GM18511 (cell line): Measurements from ENCODE around the gene DAPK2.
"Not testable (repeated sequence)": the region's sequence is repeated elsewhere in the genome, so short reads cannot be mapped to it uniquely, and the experiment has no call there.

Source experiments
- ATAC-seq: cut with Tn5 transposase; IDR thresholded peaks from one replicate; pipeline ENCODE4 v1.9.1; 2021; ENCODE audit warnings: mild to moderate bottlenecking, moderate library complexity; ENCODE audit not compliant: unreplicated experiment

The DAPK2 gene

GRCh38 chr15:64058279-64058678 is 12.0 kb upstream of the DAPK2 start:
- no peak for ATAC-seq

- not testable (repeated sequence) for ATAC-seq
Measured at GRCh38 chr15:64053674-64054073, 7.4 kb upstream of the DAPK2 start.

- no peak for ATAC-seq
Measured at GRCh38 chr15:64052925-64053491, 6.7 kb upstream of the DAPK2 start.

- no peak for ATAC-seq
Measured at GRCh38 chr15:64051407-64052259, 5.3 kb upstream of the DAPK2 start.

GRCh38 chr15:64051093-64051402 is 4.8 kb upstream of the DAPK2 start:
- no peak for ATAC-seq

GRCh38 chr15:64050281-64051092 is 4.2 kb upstream of the DAPK2 start:
- no peak for ATAC-seq

GRCh38 chr15:64048781-64049460 is 2.6 kb upstream of the DAPK2 start:
- no peak for ATAC-seq

GRCh38 chr15:64045774-64046420 is 388 bp downstream of the DAPK2 start:
- peak; percentile 23 for ATAC-seq

GRCh38 chr15:64045101-64045435 is 1.2 kb downstream of the DAPK2 start:
- ATAC-seq: no peak

- peak; percentile 73 for ATAC-seq
Measured at GRCh38 chr15:64044300-64045100, 1.8 kb downstream of the DAPK2 start.

- no peak for ATAC-seq
Measured at GRCh38 chr15:64038878-64039610, 7.2 kb downstream of the DAPK2 start.

- no peak for ATAC-seq
Measured at GRCh38 chr15:64037966-64038365, 8.3 kb downstream of the DAPK2 start.

GRCh38 chr15:64037116-64037515 is 9.2 kb downstream of the DAPK2 start:
- no peak for ATAC-seq

- no peak for ATAC-seq
Measured at GRCh38 chr15:64035525-64035924, 10.8 kb downstream of the DAPK2 start.

- no peak for ATAC-seq
Measured at GRCh38 chr15:64034519-64034918, 11.8 kb downstream of the DAPK2 start.

GRCh38 chr15:64032329-64032728 is 14.0 kb downstream of the DAPK2 start:
- no peak for ATAC-seq

GRCh38 chr15:64030123-64030522 is 16.2 kb downstream of the DAPK2 start:
- no peak for ATAC-seq

GRCh38 chr15:64029633-64030032 is 16.7 kb downstream of the DAPK2 start:
- ATAC-seq: no peak

- no peak for ATAC-seq
Measured at GRCh38 chr15:64029110-64029509, 17.2 kb downstream of the DAPK2 start.
